ENCODE results near the gene TM4SF1. TPM values are rescaled to one million over a fixed set of nuclear protein-coding genes. Genes with fewer than 3 reads are reported as not detected.

TM4SF1 gene
- total RNA-seq, 2 donors from 2014 or later, result 104 to 168 TPM

DNA sequence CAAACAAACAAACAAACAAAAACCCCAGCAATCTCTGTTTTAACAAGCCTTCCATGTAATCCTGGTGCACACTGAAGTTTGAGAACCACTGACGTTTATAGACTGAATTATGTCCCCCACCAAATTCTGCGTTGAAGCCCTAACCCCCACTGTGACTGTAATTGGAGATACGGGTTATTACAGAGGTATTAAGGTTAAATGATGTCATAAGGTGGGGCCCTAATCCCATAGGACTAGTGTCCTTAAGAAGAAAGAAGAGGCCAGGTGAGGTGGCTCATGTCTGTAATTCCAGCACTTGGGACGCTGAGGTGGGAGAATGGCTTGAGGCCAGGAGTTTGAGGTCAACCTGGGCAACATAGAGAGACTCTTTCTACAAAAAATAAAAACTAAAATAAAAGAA, 42.4 kb upstream of the TM4SF1 start:
- Histone ChIP-seq H3K27me3 (no peaks in the 10 kb centered on the region), H3K4me1 (peaks cover 5% of the 10 kb centered on the region), H3K4me3 (no peak overlapping the region), H3K9me3 (no peaks in the 10 kb centered on the region), H3K27ac (no peak overlapping the region), H3K36me3 (replicated peaks in 1 of 2; ENCODE audit: insufficient read depth in 1 of 2, low read depth in 2 of 2) (no peaks in the 10 kb centered on the region)
- no peak for ATAC-seq
- intact Hi-C loops (cut with DNase I), result no loop called here
- TF ChIP-seq POLR2A (IDR thresholded peaks at IDR 0.05) (no peak), CTCF (IDR thresholded peaks at IDR 0.05) (no peak)
- 97 to 98% methylated on average over 4 of the region's 4 CpGs for WGBS, 2 donors
- no peak for DNase-seq

GRCh38 chr3:149417727-149418126, 40.3 kb upstream of the TM4SF1 start:
- no peaks in the 10 kb centered on the region for H3K9me3 ChIP-seq
- ATAC-seq (no peak), DNase-seq (no peak)
- no peaks in the 10 kb centered on the region for H3K27me3 ChIP-seq
- H3K4me1 ChIP-seq, result peaks cover 10% of the 10 kb centered on the region
- no peak overlapping the region for H3K27ac ChIP-seq
- intact Hi-C loops (cut with DNase I), result no loop called here
- no peak overlapping the region for H3K4me3 ChIP-seq
- TF ChIP-seq CTCF (IDR thresholded peaks at IDR 0.05) (no peak), POLR2A (IDR thresholded peaks at IDR 0.05) (no peak)
- WGBS, 2 donors, result 58 to 61% methylated on average over 2 of the region's 2 CpGs
- H3K36me3 ChIP-seq (replicated peaks in 1 of 2; ENCODE audit: insufficient read depth in 1 of 2, low read depth in 2 of 2), result no peaks in the 10 kb centered on the region

GRCh38 chr3:149417174-149417573, 39.7 kb upstream of the TM4SF1 start:
- Histone ChIP-seq H3K4me3 (no peak overlapping the region), H3K27ac (no peak overlapping the region), H3K4me1 (peaks cover 10% of the 10 kb centered on the region), H3K36me3 (replicated peaks in 1 of 2; ENCODE audit: insufficient read depth in 1 of 2, low read depth in 2 of 2) (no peaks in the 10 kb centered on the region), H3K27me3 (no peaks in the 10 kb centered on the region), H3K9me3 (no peaks in the 10 kb centered on the region)
- WGBS, 2 donors, result 36 to 37% methylated on average over 3 of the region's 3 CpGs
- intact Hi-C loops (cut with DNase I), result no loop called here
- ATAC-seq, result no peak
- no peak for DNase-seq
- TF ChIP-seq CTCF (IDR thresholded peaks at IDR 0.05) (no peak), POLR2A (IDR thresholded peaks at IDR 0.05) (no peak)

DNA sequence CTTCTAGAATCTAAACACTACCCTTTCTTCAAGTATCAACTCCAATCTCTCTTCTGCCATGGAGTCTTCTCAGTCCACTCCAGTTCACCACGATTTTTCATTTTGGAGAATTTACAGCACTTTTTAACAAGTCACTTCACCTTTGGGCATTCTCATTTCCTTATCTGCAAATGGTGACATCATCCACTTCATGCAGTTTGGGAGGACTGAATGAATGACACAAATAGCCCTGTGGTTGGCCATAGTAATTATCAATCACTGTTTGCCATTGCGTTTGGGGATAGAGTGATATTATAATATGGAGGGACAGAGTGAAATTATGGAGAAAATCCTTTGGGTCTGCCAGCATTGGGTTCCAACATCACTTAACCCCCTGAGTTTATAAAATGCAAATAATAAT, 38.0 kb upstream of the TM4SF1 start:
- ATAC-seq (peak; percentile 35), DNase-seq (no peak)
- WGBS, 2 donors, result 74 to 84% methylated on average over 2 of the region's 2 CpGs
- Histone ChIP-seq H3K36me3 (replicated peaks in 1 of 2; ENCODE audit: insufficient read depth in 1 of 2, low read depth in 2 of 2) (no peaks in the 10 kb centered on the region), H3K4me1 (peaks cover 17% of the 10 kb centered on the region), H3K9me3 (no peaks in the 10 kb centered on the region), H3K4me3 (no peak overlapping the region), H3K27ac (no peak overlapping the region), H3K27me3 (no peaks in the 10 kb centered on the region)
- intact Hi-C loops (cut with DNase I), result no loop called here
- TF ChIP-seq POLR2A (IDR thresholded peaks at IDR 0.05), result no peak
- TF ChIP-seq CTCF (IDR thresholded peaks at IDR 0.05), result no peak

GRCh38 chr3:149414557-149415231, 37.2 kb upstream of the TM4SF1 start:
- no peak for DNase-seq
- Histone ChIP-seq H3K27ac (no peak overlapping the region), H3K27me3 (no peaks in the 10 kb centered on the region), H3K4me3 (no peak overlapping the region), H3K9me3 (no peaks in the 10 kb centered on the region), H3K36me3 (replicated peaks in 1 of 2; ENCODE audit: insufficient read depth in 1 of 2, low read depth in 2 of 2) (no peaks in the 10 kb centered on the region), H3K4me1 (peaks cover 19% of the 10 kb centered on the region)
- TF ChIP-seq CTCF (IDR thresholded peaks at IDR 0.05), result no peak
- TF ChIP-seq POLR2A (IDR thresholded peaks at IDR 0.05), result no peak
- intact Hi-C loops (cut with DNase I), result no loop called here
- WGBS, 2 donors, result 86 to 92% methylated on average over 1 of the region's 1 CpG
- ATAC-seq, result no peak

Data from body of pancreas (tissue), 4 donors.